Measurements from ENCODE around the gene RAB36.

DNA sequence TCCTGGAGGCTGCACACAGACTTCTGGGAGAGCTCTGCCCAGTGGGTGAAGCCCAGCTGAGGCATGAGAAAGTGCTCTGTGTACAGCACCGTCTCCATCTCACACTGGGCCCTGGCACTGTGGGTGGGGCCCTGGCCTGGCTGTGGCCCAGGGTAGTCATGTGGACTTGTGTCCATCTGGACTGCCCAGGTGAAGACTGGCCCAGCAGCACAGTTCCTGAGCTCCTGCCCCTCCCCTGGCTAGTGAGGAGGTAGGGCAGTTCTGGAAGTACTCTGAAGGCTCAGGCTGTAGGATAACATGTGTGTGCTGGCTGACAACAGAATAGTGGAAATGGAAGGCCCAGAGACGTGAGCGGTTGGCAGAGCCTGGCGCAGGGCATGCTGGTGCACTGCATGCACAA is 38.9 kb upstream of the RAB36 start:
- TF ChIP-seq, protein P1, sequence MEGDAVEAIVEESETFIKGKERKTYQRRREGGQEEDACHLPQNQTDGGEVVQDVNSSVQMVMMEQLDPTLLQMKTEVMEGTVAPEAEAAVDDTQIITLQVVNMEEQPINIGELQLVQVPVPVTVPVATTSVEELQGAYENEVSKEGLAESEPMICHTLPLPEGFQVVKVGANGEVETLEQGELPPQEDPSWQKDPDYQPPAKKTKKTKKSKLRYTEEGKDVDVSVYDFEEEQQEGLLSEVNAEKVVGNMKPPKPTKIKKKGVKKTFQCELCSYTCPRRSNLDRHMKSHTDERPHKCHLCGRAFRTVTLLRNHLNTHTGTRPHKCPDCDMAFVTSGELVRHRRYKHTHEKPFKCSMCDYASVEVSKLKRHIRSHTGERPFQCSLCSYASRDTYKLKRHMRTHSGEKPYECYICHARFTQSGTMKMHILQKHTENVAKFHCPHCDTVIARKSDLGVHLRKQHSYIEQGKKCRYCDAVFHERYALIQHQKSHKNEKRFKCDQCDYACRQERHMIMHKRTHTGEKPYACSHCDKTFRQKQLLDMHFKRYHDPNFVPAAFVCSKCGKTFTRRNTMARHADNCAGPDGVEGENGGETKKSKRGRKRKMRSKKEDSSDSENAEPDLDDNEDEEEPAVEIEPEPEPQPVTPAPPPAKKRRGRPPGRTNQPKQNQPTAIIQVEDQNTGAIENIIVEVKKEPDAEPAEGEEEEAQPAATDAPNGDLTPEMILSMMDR (optimal IDR thresholded peaks at IDR 0.05 in 1 of 3, IDR thresholded peaks at IDR 0.05 in 1 of 3, conservative IDR thresholded peaks at IDR 0.05 in 1 of 3; ENCODE audit: extremely low read depth in 1 of 3, insufficient read depth in 2 of 3, low read length in 3 of 3): no peak
- no peak for TF ChIP-seq EZH2 (IDR thresholded peaks at IDR 0.05; ENCODE audit: low read length)

Data from keratinocyte (primary cell).